ENCODE results near the gene HNMT. TPM values are rescaled to one million over a fixed set of nuclear protein-coding genes. Genes with fewer than 3 reads are reported as not detected.
A peak's percentile ranks its signal among the peaks of the same experiment; 100 is the strongest.

Gene HNMT
- total and polyA plus RNA-seq, 2 of the 13 experiments (the other 11 are each of a cell fraction or from before 2014, with no cell fraction given), result 279 to 309 TPM

- no peaks in the 10 kb centered on the region for H3K27me3 ChIP-seq (ENCODE audit: control insufficient read depth in 1 of 2, insufficient read depth in 2 of 2, low read length in 2 of 2)
- H3K27ac ChIP-seq (ENCODE audit: extremely low read length, insufficient read depth, low read length), result no peak overlapping the region
- BruUV-seq (replicated peaks), result no TSS peak
- no peak overlapping the region for H3K4me2 ChIP-seq (ENCODE audit: low read depth, low read length)
- intact Hi-C loops (cut with micrococcal nuclease; ENCODE audit: unreplicated experiment), result no loop called here
- H3K9me3 ChIP-seq (ENCODE audit: low read length), result peaks cover 8% of the 10 kb centered on the region
- H4K20me1 ChIP-seq (ENCODE audit: insufficient read depth, low read length), result peaks cover 27% of the 10 kb centered on the region
- peaks cover 23% of the 10 kb centered on the region for H3K4me1 ChIP-seq (ENCODE audit: insufficient read depth, low read length)
- POLR2A ChIA-PET, result interaction anchor here (1.5 kb wide), 2 partner anchors 18 to 23 kb away, joined by 6 to 9 read pairs; partner anchors contain the start of gene HNMT
- no peak for DNase-seq (ENCODE audit: low spot score)
- H2AFZ ChIP-seq (ENCODE audit: low read length), result no peak overlapping the region
- H3K4me3 ChIP-seq (replicated peaks in 1 of 3; ENCODE audit: insufficient read depth in 1 of 3, low read depth in 2 of 3, low read length in 3 of 3), result no peak overlapping the region
- no peak for ATAC-seq
- H3K79me2 ChIP-seq (ENCODE audit: insufficient read depth, low read length), result peaks cover 71% of the 10 kb centered on the region
- in situ Hi-C loops (cut with HindIII; ENCODE audit: extremely low pct_ligation_motif_present, low pct_unique_long_range_greater_than_20kb), result no loop called here
- peaks cover 27 to 86% of the 10 kb centered on the region in 2 experiments for H3K36me3 ChIP-seq (replicated peaks in 1 of 2; ENCODE audit: control insufficient read depth in 1 of 2, insufficient read depth in 2 of 2, low read length in 2 of 2)
- FAIRE-seq, result no peak
- TF ChIP-seq REL (CRISPR knock-in tag; conservative IDR thresholded peaks at IDR 0.05) (no peak), RBM22 (optimal IDR thresholded peaks at IDR 0.05; ENCODE audit: low read length) (peak; percentile 64), AGO2 (optimal IDR thresholded peaks at IDR 0.05; ENCODE audit: low read depth, low read length) (peak; percentile 8), RBFOX2 (IDR thresholded peaks at IDR 0.05; ENCODE audit: low read depth, low read length) (0 out of 2 replicates have a peak, but pooled peaks have one; percentile 17), ZNF800 (CRISPR knock-in tag; IDR thresholded peaks at IDR 0.05) (0 out of 2 replicates have a peak, but pooled peaks have one; percentile 19), FUBP1 (CRISPR knock-in tag; IDR thresholded peaks at IDR 0.05; ENCODE audit: borderline replicate concordance) (no peak)
- H3K9ac ChIP-seq (ENCODE audit: insufficient read depth, low read depth, low read length), result no peak overlapping the region
- CTCF ChIA-PET (ENCODE audit: low intra/inter-chr PET ratio, low total read pairs), result no interaction called here
Observed at GRCh38 chr2:137987011-137987410, 22.7 kb downstream of the HNMT start.

All from HepG2 (cell line).